Uterus (tissue), 2 donors: ENCODE results near the gene ACTA1.

ENCODE experiments used
- CTCF ChIP-seq, 4 experiments: fragments of 200-600 bp in 2 of 4; fragments of 450-650 bp in 2 of 4; sonication (generic) in 2 of 4; IDR thresholded peaks; one replicate each; pipeline ENCODE4 v1.5.1; 2016 to 2019; ENCODE audit warnings: antibody characterized with exemption in 4 of 4, mild to moderate bottlenecking in 2 of 4, moderate library complexity in 1 of 4
- POLR2A ChIP-seq, 2 donors: fragments of 450-650 bp; IDR thresholded peaks; one replicate each; pipeline ENCODE4 v1.6.1; 2016; ENCODE audit warnings: antibody characterized with exemption in 2 of 2, mild to moderate bottlenecking in 1 of 2, moderate library complexity in 1 of 2

- TF ChIP-seq CTCF (IDR thresholded peaks at IDR 0.05) (no peak), POLR2A (IDR thresholded peaks at IDR 0.05) (no peak)
Observed at GRCh38 chr1:229408458-229409037, 25.3 kb downstream of the ACTA1 start.
